ENCODE data around the gene FCN2.

- TF ChIP-seq CTCF (IDR thresholded peaks at IDR 0.05) (no peak), POLR2A (IDR thresholded peaks at IDR 0.05) (no peak)
Measured at GRCh38 chr9:134877541-134877940, 3.1 kb upstream of the FCN2 start.
